Stomach (tissue), 9 donors: Measurements from ENCODE around the gene AMPH. TPM values are rescaled to one million over a fixed set of nuclear protein-coding genes. Genes with fewer than 3 reads are reported as not detected.
"Not testable (repeated sequence)": the region's sequence is repeated elsewhere in the genome, so short reads cannot be mapped to it uniquely, and the experiment has no call there.

Source experiments
- DNase-seq, 2 donors: peaks; one replicate each; pipeline versions ENCODE4 v3.0.0 to v3.0.0-alpha.2; 2013 to 2019
- H3K27ac ChIP-seq, 5 donors: fragments of 200-600 bp in 4 of 5; sonication (generic) in 4 of 5; one replicate each; pipeline ENCODE4 v1.5.1; 2013 to 2019; ENCODE audit warnings: mild to moderate bottlenecking in 1 of 5, moderate library complexity in 1 of 5
- H3K27me3 ChIP-seq, 3 donors: fragments of 200-600 bp; sonication (generic); one replicate each; pipeline ENCODE4 v1.5.1; 2017 to 2019; ENCODE audit warnings: mixed run types in 1 of 3
- H3K36me3 ChIP-seq, 4 donors: fragments of 200-600 bp; sonication (generic); 1 replicate in 3 of 4; 2 replicates in 1 of 4; pipeline ENCODE4 v1.5.1; 2016 to 2019
- H3K4me1 ChIP-seq, 4 donors: fragments of 200-600 bp; sonication (generic); one replicate each; pipeline ENCODE4 v1.5.1; 2016 to 2019
- H3K4me3 ChIP-seq, 4 donors: fragments of 200-600 bp; sonication (generic) in 3 of 4; one replicate each; pipeline ENCODE4 v1.5.1; 2016 to 2019; ENCODE audit warnings: mild to moderate bottlenecking in 1 of 4
- H3K9me3 ChIP-seq, 4 donors: fragments of 200-600 bp; sonication (generic); one replicate each; pipeline ENCODE4 v1.5.1; 2016 to 2019
- CTCF ChIP-seq, 7 experiments: fragments of 450-650 bp in 4 of 7; fragments of 200-600 bp in 3 of 7; sonication (generic) in 3 of 7; IDR thresholded peaks; one replicate each; pipeline ENCODE4 v1.5.1; 2016 to 2019; ENCODE audit warnings: antibody characterized with exemption in 7 of 7, control low read depth in 2 of 7, mild to moderate bottlenecking in 1 of 7
- EP300 ChIP-seq: sonication (generic); formaldehyde crosslinking; IDR thresholded peaks from one replicate; pipeline ENCODE4 v1.6.1; 2017; ENCODE audit warnings: antibody characterized with exemption
- POLR2A ChIP-seq, 4 donors: fragments of 450-650 bp; IDR thresholded peaks; one replicate each; pipeline ENCODE4 v1.6.1; 2016; ENCODE audit warnings: antibody characterized with exemption in 4 of 4, control low read depth in 2 of 4, mild to moderate bottlenecking in 1 of 4, moderate library complexity in 1 of 4
- POLR2AphosphoS5 ChIP-seq, 3 donors: sonication (generic); formaldehyde crosslinking; IDR thresholded peaks; one replicate each; pipeline ENCODE4 v1.6.1; 2016; ENCODE audit warnings: antibody characterized with exemption in 3 of 3
- WGBS, 5 donors: extraction: QIAGEN DNeasy Blood & Tissue Kit in 3 of 5; methylation state at CpG; one replicate each; pipeline versions ENCODE4 v1.1.5 to v1.1.7; 2013 to 2018; 5-methylcytosine and 5-hydroxymethylcytosine counted together
- intact Hi-C: fragments of 100-400 bp; cut with DNase I; formaldehyde crosslinking; loops from one replicate; pipeline ENCODE4 v1.15.1; 2023; ENCODE audit warnings: low total_unique reads
- polyA plus RNA-seq, 3 donors: library from polyadenylated mRNA; stranded (reverse); fragments of 200-250 nt; gene quantifications; one replicate each; pipeline ENCODE4 v1.2.3, GENCODE V29; 2013
- total RNA-seq, 5 donors: library from RNA; depleted of rRNA; stranded (reverse); fragments of >200 nt; gene quantifications; one replicate each; pipeline versions ENCODE4 v1.1.0 to v1.2.3, GENCODE V29; 2014 to 2016
- donor health status: healthy with polysubstance abuse.
- donor health status: Bipolar disorder and iron deficiency.
- donor health status: healthy.

The AMPH gene
- total and polyA plus RNA-seq, 8 donors: 0.80 to 13.0 (median 4.6) TPM; not detected in 1

- H3K4me1 ChIP-seq, H3K27me3 ChIP-seq, H3K9me3 ChIP-seq, intact Hi-C loops, H3K36me3 ChIP-seq, H3K4me3 ChIP-seq: not testable (repeated sequence)
- peak in 3 of 7 experiments; percentile 19 to 53 (median 25) for TF ChIP-seq CTCF (IDR thresholded peaks at IDR 0.05)
- WGBS, 5 donors: 53 to 91% (median 63%) methylated on average over 4 to 8 of the region's 8 CpGs
- DNase-seq: peak; percentile 53 to 68
- H3K27ac ChIP-seq: peak overlapping the region in 2 of 5 donors; percentile 20 to 35
These were observed 276.8 kb downstream of the AMPH start for GRCh38 chr7:38354271-38354851.

- H3K4me1 ChIP-seq, H3K9me3 ChIP-seq, H3K36me3 ChIP-seq, H3K4me3 ChIP-seq, intact Hi-C loops, H3K27me3 ChIP-seq, DNase-seq: not testable (repeated sequence)
- 60 to 87% (median 72%) methylated on average over 1 to 7 of the region's 7 CpGs for WGBS, 5 donors
- peak overlapping the region in 2 of 5 donors; percentile 20 to 35 for H3K27ac ChIP-seq
These were observed 277.7 kb downstream of the AMPH start for GRCh38 chr7:38353431-38353881.

- Histone ChIP-seq H3K27ac (no peak overlapping the region), H3K9me3 (no peaks in the 10 kb centered on the region), H3K4me3 (no peak overlapping the region), H3K4me1 (no peaks in the 10 kb centered on the region), H3K36me3 (no peaks in the 10 kb centered on the region), H3K27me3 (no peaks in the 10 kb centered on the region)
- TF ChIP-seq EP300 (no peak), POLR2A (IDR thresholded peaks at IDR 0.05) (no peak), POLR2AphosphoS5 (IDR thresholded peaks at IDR 0.05) (no peak), CTCF (IDR thresholded peaks at IDR 0.05) (no peak)
- intact Hi-C loops: no loop called here
- no peak for DNase-seq
- WGBS, 5 donors: 69 to 87% (median 86%) methylated on average over 4 of the region's 4 CpGs
These were observed 279.6 kb downstream of the AMPH start for GRCh38 chr7:38351601-38352000.

- H3K9me3 ChIP-seq, intact Hi-C loops, H3K4me1 ChIP-seq, H3K36me3 ChIP-seq, DNase-seq, H3K4me3 ChIP-seq, H3K27me3 ChIP-seq: not testable (repeated sequence)
- 52 to 81% (median 68%) methylated on average over 2 to 3 of the region's 3 CpGs for WGBS, 5 donors
- peak overlapping the region in 1 of 5 donors; percentile 71 for H3K27ac ChIP-seq
These were observed 280.4 kb downstream of the AMPH start for GRCh38 chr7:38350777-38351176.

GRCh38 chr7:38349869-38350583 lies 281.1 kb downstream of the AMPH start:
- peak overlapping the region in 1 of 4 donors; percentile 9 for H3K4me3 ChIP-seq
- WGBS, 5 donors: 49 to 79% (median 55%) methylated on average over 2 to 6 of the region's 6 CpGs

DNA sequence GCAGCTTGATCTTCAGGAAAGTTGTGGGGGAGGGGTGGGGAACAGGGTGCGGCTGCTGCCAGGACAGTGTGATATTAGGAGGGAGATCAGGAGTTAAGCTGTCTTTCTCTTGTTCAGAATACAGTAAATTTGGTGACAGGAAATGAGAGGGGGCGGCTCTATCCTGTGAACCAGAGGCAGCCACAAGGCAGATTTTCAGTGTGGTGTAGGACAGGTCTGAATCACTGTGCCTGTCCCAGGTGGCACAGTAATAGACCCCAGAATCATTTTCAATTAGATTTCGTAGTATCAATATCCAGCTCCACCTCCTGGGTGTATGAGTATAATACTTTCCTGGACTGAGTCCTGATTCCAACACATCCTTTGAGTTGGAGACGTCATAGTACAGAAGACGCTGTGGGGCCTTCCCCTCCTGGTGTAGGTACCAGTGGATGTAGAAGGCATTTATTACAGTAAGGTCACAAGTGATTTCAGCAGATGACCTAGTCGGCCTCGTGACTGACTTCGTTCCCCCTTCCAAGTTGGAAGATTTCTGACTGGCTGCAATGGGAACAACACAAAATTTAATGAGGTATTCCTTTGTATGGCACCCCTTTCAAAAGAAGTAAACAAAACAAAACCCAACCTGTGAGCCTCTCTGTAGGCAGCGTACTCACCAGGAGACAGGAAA lies 281.9 kb downstream of the AMPH start:
- H3K36me3 ChIP-seq, H3K9me3 ChIP-seq, intact Hi-C loops, H3K4me1 ChIP-seq, DNase-seq, H3K27me3 ChIP-seq: not testable (repeated sequence)
- Histone ChIP-seq H3K4me3 (peak overlapping the region in 1 of 4 donors; percentile 9), H3K27ac (peak overlapping the region in 3 of 5 donors; percentile 35 to 71 (median 38))
- 77 to 83% (median 79%) methylated on average over 8 to 9 of the region's 9 CpGs for WGBS, 5 donors

More at GRCh38 chr7:38349869-38350583, 281.1 kb downstream of the AMPH start:
- H3K36me3 ChIP-seq, H3K27me3 ChIP-seq, H3K9me3 ChIP-seq, DNase-seq, H3K4me1 ChIP-seq, intact Hi-C loops: not testable (repeated sequence)
- peak overlapping the region in 3 of 5 donors; percentile 35 to 71 (median 38) for H3K27ac ChIP-seq
- TF ChIP-seq CTCF (IDR thresholded peaks at IDR 0.05): peak in 1 of 7 experiments; percentile 16
